ENCODE measurements around the gene NTRK2.

NTRK2 gene

GRCh38 chr9:84916769-84917168 lies 247.2 kb downstream of the NTRK2 start:
- no peak overlapping the region for H3K4me3 ChIP-seq (ENCODE audit: control insufficient read depth in 1 of 7, extremely low read depth in 1 of 7, insufficient read depth in 4 of 7, low read depth in 2 of 7, low read length in 6 of 7)
- WGBS (ENCODE audit: insufficient coverage): no CpG with 5 or more reads among the region's 2 CpGs
- H3K9me3 ChIP-seq (ENCODE audit: control extremely low read depth in 1 of 5, control insufficient read depth in 4 of 5, insufficient read depth in 2 of 5, low read depth in 1 of 5, low read length in 4 of 5): peaks cover 0 to 4% (median 0%) of the 10 kb centered on the region in 5 experiments
- POLR2A ChIA-PET: no interaction called here
- H3K27me3 ChIP-seq (replicated peaks in 2 of 5; ENCODE audit: control insufficient read depth in 4 of 5, insufficient read depth in 5 of 5, low read length in 4 of 5): peaks cover 0 to 2% (median 0%) of the 10 kb centered on the region in 5 experiments
- no peaks in the 10 kb centered on the region for H3K36me3 ChIP-seq (ENCODE audit: control insufficient read depth in 4 of 4, insufficient read depth in 4 of 4, low read length in 3 of 4)
- CTCF ChIA-PET: no interaction called here
- no peaks in the 10 kb centered on the region for H3K4me1 ChIP-seq (ENCODE audit: control extremely low read depth in 1 of 4, control insufficient read depth in 4 of 4, insufficient read depth in 4 of 4, low read length in 3 of 4)
- DNase-seq: no peak
- H3K27ac ChIP-seq (ENCODE audit: insufficient read depth in 1 of 2, low read depth in 1 of 2, low read length in 2 of 2, poor library complexity in 1 of 2, severe bottlenecking in 2 of 2): no peak overlapping the region

DNA sequence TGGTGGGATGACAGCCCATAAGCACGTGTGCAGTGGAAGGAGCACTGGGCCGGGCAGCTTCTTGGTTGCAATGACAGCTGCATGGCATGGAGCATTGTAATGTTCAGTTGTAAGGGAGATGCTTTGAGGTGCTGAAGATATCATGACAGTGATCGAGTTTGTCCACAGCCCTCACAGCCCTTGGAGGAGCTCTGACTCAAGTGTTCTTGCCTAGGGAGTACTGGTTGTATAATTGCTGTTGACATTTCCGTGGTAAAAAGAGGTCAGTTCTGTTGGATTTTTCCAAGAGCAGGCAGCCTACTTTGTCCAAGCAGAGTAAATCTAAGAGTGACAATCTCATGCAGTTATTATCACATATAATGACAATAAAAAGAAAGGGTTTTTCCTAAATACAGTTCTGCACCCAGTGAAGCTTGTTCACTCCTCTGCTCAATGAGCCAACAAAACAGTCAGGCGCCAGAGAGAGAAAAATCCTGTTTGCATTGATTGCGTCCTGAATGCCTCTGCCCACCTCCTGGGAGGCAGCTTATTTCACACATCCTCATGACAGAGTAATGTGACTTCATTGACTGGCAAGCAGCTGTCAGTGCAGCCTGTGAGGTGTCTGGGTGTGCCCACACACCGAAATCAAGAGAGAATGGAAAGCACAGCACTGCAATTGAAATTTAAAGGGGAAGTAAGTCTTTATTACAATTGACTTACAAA lies 248.0 kb downstream of the NTRK2 start:
- DNase-seq: no peak
- Histone ChIP-seq H3K9me3 (ENCODE audit: control extremely low read depth in 1 of 5, control insufficient read depth in 4 of 5, insufficient read depth in 2 of 5, low read depth in 1 of 5, low read length in 4 of 5) (peaks cover 0 to 5% (median 0%) of the 10 kb centered on the region in 5 experiments), H3K27me3 (replicated peaks in 2 of 5; ENCODE audit: control insufficient read depth in 4 of 5, insufficient read depth in 5 of 5, low read length in 4 of 5) (peaks cover 0 to 2% (median 0%) of the 10 kb centered on the region in 5 experiments), H3K4me3 (ENCODE audit: control insufficient read depth in 1 of 7, extremely low read depth in 1 of 7, insufficient read depth in 4 of 7, low read depth in 2 of 7, low read length in 6 of 7) (no peak overlapping the region), H3K36me3 (ENCODE audit: control insufficient read depth in 4 of 4, insufficient read depth in 4 of 4, low read length in 3 of 4) (no peaks in the 10 kb centered on the region), H3K4me1 (ENCODE audit: control extremely low read depth in 1 of 4, control insufficient read depth in 4 of 4, insufficient read depth in 4 of 4, low read length in 3 of 4) (no peaks in the 10 kb centered on the region), H3K27ac (ENCODE audit: insufficient read depth in 1 of 2, low read depth in 1 of 2, low read length in 2 of 2, poor library complexity in 1 of 2, severe bottlenecking in 2 of 2) (no peak overlapping the region)
- 83% methylated on average over 6 of the region's 7 CpGs for WGBS (ENCODE audit: insufficient coverage)
- ChIA-PET POLR2A (no interaction called here), CTCF (no interaction called here)

DNA sequence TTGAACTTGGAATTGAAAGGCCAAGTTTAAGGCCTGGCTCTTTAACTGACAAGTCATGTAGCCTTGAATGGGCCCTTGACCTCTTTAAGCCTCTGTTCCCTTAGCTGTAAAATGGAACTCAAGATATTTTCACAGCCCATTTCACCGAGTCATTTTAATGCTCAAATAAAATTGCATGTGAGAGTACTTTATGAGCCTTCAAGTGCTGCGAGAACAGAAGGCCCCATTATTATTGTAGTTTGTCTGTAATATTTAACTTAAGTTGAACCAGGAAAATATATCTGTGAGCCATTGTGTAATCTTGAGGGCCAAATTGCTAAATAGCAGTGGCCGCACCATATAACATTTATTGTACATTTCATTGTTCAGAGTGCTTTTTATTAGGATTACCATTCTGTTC lies 249.9 kb downstream of the NTRK2 start:
- Histone ChIP-seq H3K4me3 (ENCODE audit: control insufficient read depth in 1 of 7, extremely low read depth in 1 of 7, insufficient read depth in 4 of 7, low read depth in 2 of 7, low read length in 6 of 7) (no peak overlapping the region), H3K4me1 (ENCODE audit: control extremely low read depth in 1 of 4, control insufficient read depth in 4 of 4, insufficient read depth in 4 of 4, low read length in 3 of 4) (no peaks in the 10 kb centered on the region), H3K36me3 (ENCODE audit: control insufficient read depth in 4 of 4, insufficient read depth in 4 of 4, low read length in 3 of 4) (no peaks in the 10 kb centered on the region), H3K27me3 (replicated peaks in 2 of 5; ENCODE audit: control insufficient read depth in 4 of 5, insufficient read depth in 5 of 5, low read length in 4 of 5) (peaks cover 0 to 2% (median 0%) of the 10 kb centered on the region in 5 experiments), H3K9me3 (ENCODE audit: control extremely low read depth in 1 of 5, control insufficient read depth in 4 of 5, insufficient read depth in 2 of 5, low read depth in 1 of 5, low read length in 4 of 5) (peaks cover 0 to 5% (median 0%) of the 10 kb centered on the region in 5 experiments), H3K27ac (ENCODE audit: insufficient read depth in 1 of 2, low read depth in 1 of 2, low read length in 2 of 2, poor library complexity in 1 of 2, severe bottlenecking in 2 of 2) (no peak overlapping the region)
- ChIA-PET POLR2A (no interaction called here), CTCF (no interaction called here)
- no peak for DNase-seq
- no CpG with 5 or more reads among the region's 3 CpGs for WGBS (ENCODE audit: insufficient coverage)

DNA sequence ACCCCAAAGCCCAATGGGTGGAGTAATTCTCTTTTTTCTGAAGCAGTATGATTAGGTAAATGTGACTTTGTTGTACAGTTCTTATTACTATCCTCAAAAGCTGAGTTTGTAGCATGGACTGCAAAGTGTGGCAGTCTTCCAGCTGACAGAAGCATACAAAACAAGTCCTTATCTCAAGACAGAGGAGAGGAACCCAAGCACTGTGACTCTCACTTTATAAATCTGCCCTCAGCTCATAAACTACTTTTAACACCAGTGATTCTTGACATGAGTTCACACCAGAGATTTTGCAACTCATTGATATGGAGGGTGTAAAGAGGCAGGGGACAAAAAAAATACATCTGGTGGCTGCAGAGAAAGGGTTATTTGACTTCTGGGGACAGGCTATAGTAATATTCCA lies 251.6 kb downstream of the NTRK2 start:
- CTCF ChIA-PET: no interaction called here
- Histone ChIP-seq H3K27ac (ENCODE audit: insufficient read depth in 1 of 2, low read depth in 1 of 2, low read length in 2 of 2, poor library complexity in 1 of 2, severe bottlenecking in 2 of 2) (no peak overlapping the region), H3K27me3 (replicated peaks in 2 of 5; ENCODE audit: control insufficient read depth in 4 of 5, insufficient read depth in 5 of 5, low read length in 4 of 5) (peaks cover 0 to 2% (median 0%) of the 10 kb centered on the region in 5 experiments), H3K36me3 (ENCODE audit: control insufficient read depth in 4 of 4, insufficient read depth in 4 of 4, low read length in 3 of 4) (no peaks in the 10 kb centered on the region), H3K4me3 (ENCODE audit: control insufficient read depth in 1 of 7, extremely low read depth in 1 of 7, insufficient read depth in 4 of 7, low read depth in 2 of 7, low read length in 6 of 7) (no peak overlapping the region), H3K4me1 (ENCODE audit: control extremely low read depth in 1 of 4, control insufficient read depth in 4 of 4, insufficient read depth in 4 of 4, low read length in 3 of 4) (no peaks in the 10 kb centered on the region), H3K9me3 (ENCODE audit: control extremely low read depth in 1 of 5, control insufficient read depth in 4 of 5, insufficient read depth in 2 of 5, low read depth in 1 of 5, low read length in 4 of 5) (peaks cover 0 to 2% (median 0%) of the 10 kb centered on the region in 5 experiments)
- POLR2A ChIA-PET: interaction anchor here (0.6 kb wide), 1 partner anchor 18 kb away, joined by 3 read pairs; no protein-coding TSS in a partner anchor
- no peak for DNase-seq

DNA sequence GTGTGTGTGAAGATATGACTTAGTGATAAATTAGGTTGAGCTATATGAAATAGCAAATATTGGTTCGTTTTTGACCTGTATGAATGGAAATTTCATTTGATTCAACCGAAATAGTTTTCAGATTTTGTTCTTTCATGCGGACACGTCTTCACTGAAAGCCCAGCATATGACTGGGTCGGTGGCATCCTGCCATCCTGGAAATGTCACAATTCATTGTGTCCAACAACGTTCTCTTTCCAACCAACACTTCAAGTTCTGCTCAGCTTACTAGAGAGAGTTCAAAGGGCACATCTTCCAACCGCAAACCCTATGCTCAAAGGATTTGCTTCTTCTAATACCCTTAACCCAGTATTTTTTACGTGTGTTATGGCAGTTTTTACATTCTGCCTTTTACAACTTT lies 252.5 kb downstream of the NTRK2 start:
- peaks cover 0 to 2% (median 0%) of the 10 kb centered on the region in 5 experiments for H3K9me3 ChIP-seq (ENCODE audit: control extremely low read depth in 1 of 5, control insufficient read depth in 4 of 5, insufficient read depth in 2 of 5, low read depth in 1 of 5, low read length in 4 of 5)
- no peaks in the 10 kb centered on the region for H3K36me3 ChIP-seq (ENCODE audit: control insufficient read depth in 4 of 4, insufficient read depth in 4 of 4, low read length in 3 of 4)
- ChIA-PET CTCF (interaction anchor here (1.2 kb wide), 1 partner anchor 12 kb away, joined by 3 read pairs; no protein-coding TSS in a partner anchor), POLR2A (no interaction called here)
- no peak for DNase-seq
- H3K27ac ChIP-seq (ENCODE audit: insufficient read depth in 1 of 2, low read depth in 1 of 2, low read length in 2 of 2, poor library complexity in 1 of 2, severe bottlenecking in 2 of 2): no peak overlapping the region
- no peaks in the 10 kb centered on the region for H3K27me3 ChIP-seq (replicated peaks in 2 of 5; ENCODE audit: control insufficient read depth in 4 of 5, insufficient read depth in 5 of 5, low read length in 4 of 5)
- H3K4me3 ChIP-seq (ENCODE audit: control insufficient read depth in 1 of 7, extremely low read depth in 1 of 7, insufficient read depth in 4 of 7, low read depth in 2 of 7, low read length in 6 of 7): no peak overlapping the region
- 96% methylated on average over 8 of the region's 8 CpGs for WGBS (ENCODE audit: insufficient coverage)
- H3K4me1 ChIP-seq (ENCODE audit: control extremely low read depth in 1 of 4, control insufficient read depth in 4 of 4, insufficient read depth in 4 of 4, low read length in 3 of 4): no peaks in the 10 kb centered on the region

DNA sequence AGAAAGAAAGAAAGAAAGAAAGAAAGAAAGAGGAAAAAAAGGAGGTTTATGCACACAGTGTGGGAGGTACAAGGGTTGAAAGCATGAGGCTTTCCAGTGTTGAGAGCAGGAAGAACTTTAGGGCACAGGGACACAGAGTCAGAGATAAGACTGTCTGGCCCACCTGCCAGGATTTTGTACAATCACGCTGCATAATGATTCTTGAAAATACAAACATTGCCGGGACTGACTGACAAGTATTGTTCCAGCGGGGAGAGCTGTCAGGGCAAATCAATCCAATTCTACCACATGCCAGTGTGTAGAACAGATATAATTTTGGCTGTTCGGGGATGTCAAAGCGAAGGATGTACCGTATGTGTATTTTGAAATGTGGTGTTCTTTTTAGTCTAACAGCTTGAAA lies 254.7 kb downstream of the NTRK2 start:
- no peak for DNase-seq
- H3K36me3 ChIP-seq (ENCODE audit: control insufficient read depth in 4 of 4, insufficient read depth in 4 of 4, low read length in 3 of 4): no peaks in the 10 kb centered on the region
- CTCF ChIA-PET: no interaction called here
- 96% methylated on average over 5 of the region's 6 CpGs for WGBS (ENCODE audit: insufficient coverage)
- no peak overlapping the region for H3K4me3 ChIP-seq (ENCODE audit: control insufficient read depth in 1 of 7, extremely low read depth in 1 of 7, insufficient read depth in 4 of 7, low read depth in 2 of 7, low read length in 6 of 7)
- peaks cover 0 to 2% (median 0%) of the 10 kb centered on the region in 5 experiments for H3K9me3 ChIP-seq (ENCODE audit: control extremely low read depth in 1 of 5, control insufficient read depth in 4 of 5, insufficient read depth in 2 of 5, low read depth in 1 of 5, low read length in 4 of 5)
- no peaks in the 10 kb centered on the region for H3K4me1 ChIP-seq (ENCODE audit: control extremely low read depth in 1 of 4, control insufficient read depth in 4 of 4, insufficient read depth in 4 of 4, low read length in 3 of 4)
- POLR2A ChIA-PET: no interaction called here
- no peaks in the 10 kb centered on the region for H3K27me3 ChIP-seq (replicated peaks in 2 of 5; ENCODE audit: control insufficient read depth in 4 of 5, insufficient read depth in 5 of 5, low read length in 4 of 5)
- no peak overlapping the region for H3K27ac ChIP-seq (ENCODE audit: insufficient read depth in 1 of 2, low read depth in 1 of 2, low read length in 2 of 2, poor library complexity in 1 of 2, severe bottlenecking in 2 of 2)

GRCh38 chr9:84925225-84925872 lies 255.8 kb downstream of the NTRK2 start:
- H3K4me1 ChIP-seq (ENCODE audit: control extremely low read depth in 1 of 4, control insufficient read depth in 4 of 4, insufficient read depth in 4 of 4, low read length in 3 of 4): no peaks in the 10 kb centered on the region
- POLR2A ChIA-PET: no interaction called here
- no peaks in the 10 kb centered on the region for H3K36me3 ChIP-seq (ENCODE audit: control insufficient read depth in 4 of 4, insufficient read depth in 4 of 4, low read length in 3 of 4)
- WGBS (ENCODE audit: insufficient coverage): 97% methylated on average over 7 of the region's 7 CpGs
- CTCF ChIA-PET: no interaction called here
- H3K27me3 ChIP-seq (replicated peaks in 2 of 5; ENCODE audit: control insufficient read depth in 4 of 5, insufficient read depth in 5 of 5, low read length in 4 of 5): no peaks in the 10 kb centered on the region
- H3K9me3 ChIP-seq (ENCODE audit: control extremely low read depth in 1 of 5, control insufficient read depth in 4 of 5, insufficient read depth in 2 of 5, low read depth in 1 of 5, low read length in 4 of 5): peaks cover 0 to 2% (median 0%) of the 10 kb centered on the region in 5 experiments
- DNase-seq: no peak
- no peak overlapping the region for H3K4me3 ChIP-seq (ENCODE audit: control insufficient read depth in 1 of 7, extremely low read depth in 1 of 7, insufficient read depth in 4 of 7, low read depth in 2 of 7, low read length in 6 of 7)
- H3K27ac ChIP-seq (ENCODE audit: insufficient read depth in 1 of 2, low read depth in 1 of 2, low read length in 2 of 2, poor library complexity in 1 of 2, severe bottlenecking in 2 of 2): no peak overlapping the region
